Ovary (tissue), 3 donors: ENCODE data around the gene HGF.

Experiments
- CTCF ChIP-seq, 3 donors: fragments of 450-650 bp in 2 of 3; fragments of 200-600 bp in 1 of 3; IDR thresholded peaks; one replicate each; pipeline versions ENCODE4 v1.5.1 to v1.8.0; 2016 to 2022; ENCODE audit warnings: antibody characterized with exemption in 3 of 3, mild to moderate bottlenecking in 1 of 3
- EP300 ChIP-seq: sonication (generic); formaldehyde crosslinking; IDR thresholded peaks from one replicate; pipeline ENCODE4 v1.6.1; 2017; ENCODE audit warnings: antibody characterized with exemption
- POLR2A ChIP-seq: fragments of 450-650 bp; IDR thresholded peaks from one replicate; pipeline ENCODE4 v1.6.1; 2017; ENCODE audit warnings: antibody characterized with exemption, mild to moderate bottlenecking, moderate library complexity
- donor health status: DM: no; HTN: no; CAD: no.

- TF ChIP-seq CTCF (IDR thresholded peaks at IDR 0.05) (no peak), EP300 (no peak), POLR2A (no peak)
These were observed 59.1 kb downstream of the HGF start for GRCh38 chr7:81710751-81711150.
